ENCODE results near the gene CAND2. TPM values are rescaled to one million over a fixed set of nuclear protein-coding genes. Genes with fewer than 3 reads are reported as not detected.

CAND2 gene
- total and polyA plus RNA-seq, 4 donors = 0.38 to 1.6 (median 0.92) TPM

- no peak for TF ChIP-seq RAD21 (IDR thresholded peaks at IDR 0.05)
- no peak for TF ChIP-seq ZBTB33 (IDR thresholded peaks at IDR 0.05)
- no peak for TF ChIP-seq ATF3 (IDR thresholded peaks at IDR 0.05)
- no peak for TF ChIP-seq NR2F2 (IDR thresholded peaks at IDR 0.05)
- TF ChIP-seq GABPA (IDR thresholded peaks at IDR 0.05 in 1 of 2, conservative IDR thresholded peaks at IDR 0.05 in 1 of 2) = no peak
- no peak for TF ChIP-seq CTCF (IDR thresholded peaks at IDR 0.05; ENCODE audit: low read depth, low read length, missing input control)
- TF ChIP-seq TAF1 (conservative IDR thresholded peaks at IDR 0.05) = no peak
- TF ChIP-seq RXRA (IDR thresholded peaks at IDR 0.05) = no peak
- no peak for TF ChIP-seq REST (IDR thresholded peaks at IDR 0.05)
- no peak for TF ChIP-seq SP1 (IDR thresholded peaks at IDR 0.05)
- no peak for TF ChIP-seq HNF4A (conservative IDR thresholded peaks at IDR 0.05)
- TF ChIP-seq YY1 (IDR thresholded peaks at IDR 0.05) = no peak
- TF ChIP-seq HNF4G (IDR thresholded peaks at IDR 0.05) = no peak
These were observed 15.7 kb upstream of the CAND2 start for GRCh38 chr3:12780751-12781150.

GRCh38 chr3:12782172-12782815 is 14.2 kb upstream of the CAND2 start:
- no peak for DNase-seq (ENCODE audit: low spot score)

More at GRCh38 chr3:12780751-12781150, 15.7 kb upstream of the CAND2 start:
- WGBS = 87% methylated on average over 4 of the region's 4 CpGs
- Histone ChIP-seq H3K4me3 (ENCODE audit: low read depth in 1 of 3, low read length in 3 of 3) (no peak overlapping the region), H3K36me3 (ENCODE audit: control insufficient read depth in 4 of 4, insufficient read depth in 3 of 4, low read depth in 1 of 4, low read length in 3 of 4) (no peaks in the 10 kb centered on the region), H3K27ac (ENCODE audit: low read depth in 1 of 2, low read length in 2 of 2) (no peak overlapping the region), H3K4me1 (ENCODE audit: control insufficient read depth in 4 of 4, insufficient read depth in 4 of 4, low read length in 3 of 4) (peaks cover 0 to 6% (median 2%) of the 10 kb centered on the region in 4 donors), H3K9ac (ENCODE audit: low read depth in 1 of 2, low read length in 2 of 2) (no peak overlapping the region), H3K27me3 (ENCODE audit: control insufficient read depth in 4 of 4, insufficient read depth in 4 of 4, low read length in 3 of 4) (no peaks in the 10 kb centered on the region), H3K9me3 (ENCODE audit: control insufficient read depth in 4 of 4, low read length in 3 of 4) (no peaks in the 10 kb centered on the region)
- DNase-seq (ENCODE audit: low spot score) = no peak

More at GRCh38 chr3:12782172-12782815, 14.2 kb upstream of the CAND2 start:
- no peak overlapping the region for H3K4me3 ChIP-seq (ENCODE audit: low read depth in 1 of 3, low read length in 3 of 3)
- TF ChIP-seq EGR1 (IDR thresholded peaks at IDR 0.05; ENCODE audit: low read depth in 2 of 2) = no peak
- TF ChIP-seq RXRA (IDR thresholded peaks at IDR 0.05) = peak; percentile 81 to 92
- peak; percentile 77 for TF ChIP-seq FOXA1 (IDR thresholded peaks at IDR 0.05)
- peak; percentile 61 for TF ChIP-seq SP1 (IDR thresholded peaks at IDR 0.05)
- TF ChIP-seq MAX (IDR thresholded peaks at IDR 0.05) = no peak
- TF ChIP-seq GABPA (IDR thresholded peaks at IDR 0.05 in 1 of 2, conservative IDR thresholded peaks at IDR 0.05 in 1 of 2) = no peak
- no peak for TF ChIP-seq JUND (IDR thresholded peaks at IDR 0.05)
- peak in 1 of 2 donors; percentile 50 for TF ChIP-seq HNF4A (conservative IDR thresholded peaks at IDR 0.05)
- TF ChIP-seq YY1 (IDR thresholded peaks at IDR 0.05) = peak; percentile 93
- TF ChIP-seq ATF3 (IDR thresholded peaks at IDR 0.05) = no peak
- TF ChIP-seq FOXA2 (IDR thresholded peaks at IDR 0.05) = peak; percentile 83
- TF ChIP-seq NR2F2 (IDR thresholded peaks at IDR 0.05) = no peak
- H3K36me3 ChIP-seq (ENCODE audit: control insufficient read depth in 4 of 4, insufficient read depth in 3 of 4, low read depth in 1 of 4, low read length in 3 of 4) = no peaks in the 10 kb centered on the region
- 58% methylated on average over 6 of the region's 6 CpGs for WGBS
- no peaks in the 10 kb centered on the region for H3K27me3 ChIP-seq (ENCODE audit: control insufficient read depth in 4 of 4, insufficient read depth in 4 of 4, low read length in 3 of 4)
- H3K9me3 ChIP-seq (ENCODE audit: control insufficient read depth in 4 of 4, low read length in 3 of 4) = no peaks in the 10 kb centered on the region
- H3K9ac ChIP-seq (ENCODE audit: low read depth in 1 of 2, low read length in 2 of 2) = no peak overlapping the region
- H3K4me1 ChIP-seq (ENCODE audit: control insufficient read depth in 4 of 4, insufficient read depth in 4 of 4, low read length in 3 of 4) = peaks cover 0 to 6% (median 2%) of the 10 kb centered on the region in 4 donors
- H3K27ac ChIP-seq (ENCODE audit: low read depth in 1 of 2, low read length in 2 of 2) = peak overlapping the region in 1 of 2 donors; percentile 12

All from liver (tissue), 9 donors.